Calu3 (cell line): Measurements from ENCODE around the gene RENBP. TPM values are rescaled to one million over a fixed set of nuclear protein-coding genes. Genes with fewer than 3 reads are reported as not detected.

Experiments used
- Bru-seq: library from RNA; stranded (reverse); fragments of 400-500 nt; gene quantifications from one replicate; lab custom pipeline; 2021; lab: Mats Ljungman, UMichigan
- BruChase-seq, 2 experiments: library from RNA; stranded (reverse); fragments of 400-500 nt; gene quantifications; one replicate each; lab custom pipeline; 2021; lab: Mats Ljungman, UMichigan
- BruUV-seq: library from RNA; stranded (reverse); fragments of 400-500 nt; replicated peaks from 2 replicates; lab custom pipeline; 2021; lab: Mats Ljungman, UMichigan
- CTCF ChIA-PET: fragments of 300-600 bp; sonication (Branson Sonifier 250); formaldehyde crosslinking; loops from one replicate; lab custom pipeline; 2022; ENCODE audit warnings: antibody characterized with exemption; lab: Charles Lee
- DNase-seq: peaks from one replicate; pipeline ENCODE4 v3.0.0; 2022
- H3K27ac Mint-ChIP-seq: one replicate; pipeline ENCODE4 v1.8.0; 2022; ENCODE audit warnings: mixed read lengths; ENCODE audit not compliant: unreplicated experiment
- H3K27me3 Mint-ChIP-seq: one replicate; pipeline ENCODE4 v1.8.0; 2022; ENCODE audit warnings: mixed read lengths; ENCODE audit not compliant: unreplicated experiment
- H3K36me3 Mint-ChIP-seq: one replicate; pipeline ENCODE4 v1.8.0; 2022; ENCODE audit warnings: mild to moderate bottlenecking, moderate library complexity, mixed read lengths; ENCODE audit not compliant: insufficient read depth, unreplicated experiment
- H3K4me1 Mint-ChIP-seq: one replicate; pipeline ENCODE4 v1.8.0; 2022; ENCODE audit warnings: mild to moderate bottlenecking, low read depth, mixed read lengths; ENCODE audit not compliant: unreplicated experiment
- H3K4me3 Mint-ChIP-seq: one replicate; pipeline ENCODE4 v1.8.0; 2022; ENCODE audit warnings: mild to moderate bottlenecking, low read depth, moderate library complexity, mixed read lengths; ENCODE audit not compliant: unreplicated experiment
- H3K9me3 Mint-ChIP-seq: one replicate; pipeline ENCODE4 v1.8.0; 2022; ENCODE audit warnings: low read depth, mixed read lengths; ENCODE audit not compliant: unreplicated experiment
- intact Hi-C: fragments of 100-400 bp; cut with micrococcal nuclease; formaldehyde crosslinking; loops from one replicate; pipeline ENCODE4 v1.10.0; 2022; ENCODE audit not compliant: unreplicated experiment
- long read RNA-seq: library from polyadenylated mRNA; stranded (forward); transcript quantifications from one replicate; pipeline ENCODE4 v2.0.0, GENCODE V29; 2022
- total RNA-seq: library from RNA; stranded (reverse); gene quantifications from 2 replicates; pipeline ENCODE4 v1.2.3, GENCODE V29; 2022
- TF ChIP-seq, protein P1 (sequence below): fragments of 200-600 bp; IDR thresholded peaks from one replicate; pipeline ENCODE4 v1.8.0; 2022; ENCODE audit warnings: antibody characterized with exemption; ENCODE audit not compliant: unreplicated experiment

Gene RENBP
- total RNA-seq, result 0.80 and 1.6 TPM in 2 replicates
- percentile 15 among the genes with signal in this experiment for Bru-seq, nascent RNA
- BruChase-seq, experiment 1, labeled RNA remaining after a 6-hour chase, result percentile 11 among the genes with signal in this experiment
- BruChase-seq, experiment 2, labeled RNA remaining after a 2-hour chase, result percentile 14 among the genes with signal in this experiment
- long read RNA-seq, result 0 reads

- Mint-ChIP-seq H3K4me3 (no peak within 1 kb of the TSS), H3K27ac (no peak within 1 kb of the TSS), H3K27me3 (no peaks in the 10 kb centered on the region), H3K36me3 (peaks cover 14% of the 10 kb centered on the region), H3K4me1 (no peaks in the 10 kb centered on the region), H3K9me3 (no peaks in the 10 kb centered on the region)
- intact Hi-C loops, result no loop called here
- CTCF ChIA-PET, result no interaction called here
- TF ChIP-seq, protein P1, sequence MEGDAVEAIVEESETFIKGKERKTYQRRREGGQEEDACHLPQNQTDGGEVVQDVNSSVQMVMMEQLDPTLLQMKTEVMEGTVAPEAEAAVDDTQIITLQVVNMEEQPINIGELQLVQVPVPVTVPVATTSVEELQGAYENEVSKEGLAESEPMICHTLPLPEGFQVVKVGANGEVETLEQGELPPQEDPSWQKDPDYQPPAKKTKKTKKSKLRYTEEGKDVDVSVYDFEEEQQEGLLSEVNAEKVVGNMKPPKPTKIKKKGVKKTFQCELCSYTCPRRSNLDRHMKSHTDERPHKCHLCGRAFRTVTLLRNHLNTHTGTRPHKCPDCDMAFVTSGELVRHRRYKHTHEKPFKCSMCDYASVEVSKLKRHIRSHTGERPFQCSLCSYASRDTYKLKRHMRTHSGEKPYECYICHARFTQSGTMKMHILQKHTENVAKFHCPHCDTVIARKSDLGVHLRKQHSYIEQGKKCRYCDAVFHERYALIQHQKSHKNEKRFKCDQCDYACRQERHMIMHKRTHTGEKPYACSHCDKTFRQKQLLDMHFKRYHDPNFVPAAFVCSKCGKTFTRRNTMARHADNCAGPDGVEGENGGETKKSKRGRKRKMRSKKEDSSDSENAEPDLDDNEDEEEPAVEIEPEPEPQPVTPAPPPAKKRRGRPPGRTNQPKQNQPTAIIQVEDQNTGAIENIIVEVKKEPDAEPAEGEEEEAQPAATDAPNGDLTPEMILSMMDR, result no peak
- BruUV-seq, result no TSS peak
- DNase-seq, result no peak
Measured at GRCh38 chrX:153944140-153944799, at the start of gene RENBP. Gene RENBP, minus strand, starts transcription at chrX:153944643. Its CDS starts 33 bp downstream, at chrX:153944610.

DNA sequence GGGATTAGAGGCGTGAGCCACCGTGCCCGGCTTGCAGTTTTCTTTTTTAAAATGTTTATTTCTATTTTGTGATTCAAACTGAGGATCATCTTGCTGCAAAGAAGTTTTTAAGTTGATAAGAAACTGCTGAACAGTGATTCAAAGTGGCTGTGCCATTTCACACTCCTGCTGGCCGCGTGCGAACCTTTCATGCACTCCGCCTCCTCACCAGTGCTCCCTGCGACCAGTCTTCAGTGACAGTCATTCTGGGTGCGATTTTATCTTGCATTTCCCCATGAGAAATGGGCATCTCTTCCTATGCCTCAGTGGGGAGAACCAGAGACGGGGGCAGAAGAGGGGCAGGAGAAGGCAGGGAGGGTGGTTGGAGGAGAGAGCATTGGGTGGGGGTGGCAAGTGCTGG is 49.5 kb upstream of the RENBP start:
- intact Hi-C loops, result no loop called here
- CTCF ChIA-PET, result no interaction called here
- H3K27ac Mint-ChIP-seq, result no peak overlapping the region
- no peaks in the 10 kb centered on the region for H3K4me1 Mint-ChIP-seq
- peaks cover 3% of the 10 kb centered on the region for H3K9me3 Mint-ChIP-seq
- TF ChIP-seq, protein P1, result no peak
- no peak overlapping the region for H3K4me3 Mint-ChIP-seq
- no peaks in the 10 kb centered on the region for H3K36me3 Mint-ChIP-seq
- DNase-seq, result no peak
- H3K27me3 Mint-ChIP-seq, result no peaks in the 10 kb centered on the region
- BruUV-seq, result no TSS peak

GRCh38 chrX:153993079-153993478 is 48.6 kb upstream of the RENBP start:
- peaks cover 3% of the 10 kb centered on the region for H3K9me3 Mint-ChIP-seq

GRCh38 chrX:153992180-153992579 is 47.7 kb upstream of the RENBP start:
- CTCF ChIA-PET, result interaction anchor here (0.6 kb wide), 1 partner anchor 1259 kb away, joined by 6 read pairs; no protein-coding TSS in a partner anchor
- Mint-ChIP-seq H3K9me3 (peaks cover 3% of the 10 kb centered on the region), H3K4me3 (no peak overlapping the region), H3K4me1 (no peaks in the 10 kb centered on the region), H3K27ac (no peak overlapping the region), H3K27me3 (no peaks in the 10 kb centered on the region), H3K36me3 (no peaks in the 10 kb centered on the region)
- TF ChIP-seq, protein P1, result no peak
- DNase-seq, result no peak
- BruUV-seq, result no TSS peak
- intact Hi-C loops, result no loop called here

More at GRCh38 chrX:153993079-153993478, 48.6 kb upstream of the RENBP start:
- intact Hi-C loops, result no loop called here
- no peak for DNase-seq
- CTCF ChIA-PET, result no interaction called here
- BruUV-seq, result no TSS peak
- Mint-ChIP-seq H3K4me3 (no peak overlapping the region), H3K36me3 (no peaks in the 10 kb centered on the region), H3K4me1 (no peaks in the 10 kb centered on the region), H3K27ac (no peak overlapping the region), H3K27me3 (no peaks in the 10 kb centered on the region)
- TF ChIP-seq, protein P1, result no peak
